Embryonic facial prominence (tissue), 1 donor: Measurements from ENCODE around the gene SYNGR2.

Experiments
- DNase-seq: peaks from one replicate; pipeline ENCODE4 v3.0.0-alpha.2; 2016; ENCODE audit errors: extremely low spot score

Gene SYNGR2

GRCh38 chr17:78143214-78144146, 24.9 kb upstream of the SYNGR2 start:
- DNase-seq = no peak

GRCh38 chr17:78144147-78144719, 24.1 kb upstream of the SYNGR2 start:
- DNase-seq = no peak

- no peak for DNase-seq
Observed at GRCh38 chr17:78144736-78145641, 23.4 kb upstream of the SYNGR2 start.

- DNase-seq = no peak
Observed at GRCh38 chr17:78146471-78146869, 21.9 kb upstream of the SYNGR2 start.

- DNase-seq = no peak
Observed at GRCh38 chr17:78146881-78147280, 21.5 kb upstream of the SYNGR2 start.

- no peak for DNase-seq
Observed at GRCh38 chr17:78147315-78147998, 20.9 kb upstream of the SYNGR2 start.

GRCh38 chr17:78148286-78149016, 19.9 kb upstream of the SYNGR2 start:
- no peak for DNase-seq

- DNase-seq = no peak
Observed at GRCh38 chr17:78151514-78152008, 16.8 kb upstream of the SYNGR2 start.

GRCh38 chr17:78154903-78155811, 13.2 kb upstream of the SYNGR2 start:
- DNase-seq = no peak

GRCh38 chr17:78159575-78160158, 8.7 kb upstream of the SYNGR2 start:
- DNase-seq = no peak

GRCh38 chr17:78163881-78164747, 4.3 kb upstream of the SYNGR2 start:
- DNase-seq = no peak

- DNase-seq = no peak
Observed at GRCh38 chr17:78164748-78165607, 3.4 kb upstream of the SYNGR2 start.

GRCh38 chr17:78166416-78166815, 2.0 kb upstream of the SYNGR2 start:
- DNase-seq = no peak

GRCh38 chr17:78168903-78169793, 767 bp downstream of the SYNGR2 start:
- no peak for DNase-seq

- DNase-seq = no peak
Observed at GRCh38 chr17:78170692-78171590, 2.6 kb downstream of the SYNGR2 start.
